Gastroesophageal sphincter (tissue), 4 donors: ENCODE results near the gene SUN1. TPM values are rescaled to one million over a fixed set of nuclear protein-coding genes. Genes with fewer than 3 reads are reported as not detected.

Experiments
- ATAC-seq: fragments of 150-250 bp; one replicate; pipeline ENCODE4 v1.9.1; 2016; ENCODE audit warnings: mild to moderate bottlenecking, moderate library complexity
- H3K27ac ChIP-seq, 4 donors: fragments of 200-600 bp; sonication (generic) in 3 of 4; 1 replicate in 3 of 4; 2 replicates in 1 of 4; pipeline ENCODE4 v1.5.1; 2016 to 2019
- H3K27me3 ChIP-seq: fragments of 200-600 bp; sonication (generic); one replicate; pipeline ENCODE4 v1.5.1; 2019
- H3K36me3 ChIP-seq, 2 donors: fragments of 200-600 bp; sonication (generic); one replicate each; pipeline ENCODE4 v1.5.1; 2019; ENCODE audit warnings: control low read depth in 1 of 2
- H3K4me1 ChIP-seq, 3 donors: fragments of 200-600 bp; sonication (generic); 1 replicate in 2 of 3; 2 replicates in 1 of 3; pipeline ENCODE4 v1.5.1; 2016 to 2019; ENCODE audit warnings: control low read depth in 2 of 3
- H3K4me3 ChIP-seq, 2 donors: fragments of 200-600 bp; sonication (generic); one replicate each; pipeline ENCODE4 v1.5.1; 2019; ENCODE audit warnings: mild to moderate bottlenecking in 1 of 2, moderate library complexity in 1 of 2
- H3K9me3 ChIP-seq, 3 donors: fragments of 200-600 bp; sonication (generic); one replicate each; pipeline ENCODE4 v1.5.1; 2017 to 2019; ENCODE audit warnings: control low read depth in 2 of 3
- EP300 ChIP-seq: sonication (generic); formaldehyde crosslinking; IDR thresholded peaks from one replicate; pipeline ENCODE4 v1.6.1; 2017; ENCODE audit warnings: antibody characterized with exemption, mild to moderate bottlenecking
- POLR2A ChIP-seq, 2 donors: fragments of 450-650 bp; IDR thresholded peaks; one replicate each; pipeline ENCODE4 v1.6.1; 2017; ENCODE audit warnings: antibody characterized with exemption in 2 of 2, mild to moderate bottlenecking in 2 of 2, moderate library complexity in 1 of 2
- POLR2AphosphoS5 ChIP-seq: sonication (generic); formaldehyde crosslinking; IDR thresholded peaks from one replicate; pipeline ENCODE4 v1.6.1; 2017; ENCODE audit warnings: antibody characterized with exemption
- WGBS, 2 donors: methylation state at CpG; one replicate each; pipeline ENCODE4 v1.1.5; 2018; ENCODE audit warnings: low coverage in 1 of 2; 5-methylcytosine and 5-hydroxymethylcytosine counted together
- total RNA-seq, 4 donors: library from RNA; depleted of rRNA; stranded (reverse); fragments of >200 nt; gene quantifications; one replicate each; pipeline ENCODE4 v1.1.0, GENCODE V29; 2016
- TF ChIP-seq, protein P1 (sequence below), 4 experiments: fragments of 200-600 bp in 2 of 4; fragments of 450-650 bp in 2 of 4; sonication (generic) in 1 of 4; IDR thresholded peaks; one replicate each; pipeline ENCODE4 v1.5.1; 2017 to 2019; ENCODE audit warnings: antibody characterized with exemption in 4 of 4, mild to moderate bottlenecking in 2 of 4, moderate library complexity in 2 of 4

Gene SUN1
- total RNA-seq, 4 donors from 2014 or later: 151 to 261 (median 231) TPM

DNA sequence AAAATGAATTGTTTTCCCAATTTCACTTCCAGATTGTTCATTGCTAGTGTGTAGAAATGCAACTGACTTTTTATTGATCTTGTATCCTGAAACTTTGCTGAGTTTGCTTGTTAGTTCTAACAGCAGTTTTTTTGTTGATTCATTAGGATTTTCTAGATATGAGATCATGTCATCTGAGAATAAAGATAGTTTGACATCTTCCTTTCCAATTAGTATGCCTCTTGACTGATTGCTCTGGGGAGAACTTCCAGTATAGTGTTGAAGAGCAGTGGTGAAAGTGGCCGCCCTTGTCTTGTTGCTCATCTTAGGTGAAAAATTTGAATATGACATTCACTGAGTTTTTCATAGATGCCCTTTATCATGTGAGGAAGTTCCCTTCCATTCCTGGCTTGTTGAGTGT, 11.9 kb upstream of the SUN1 start:
- no peaks in the 10 kb centered on the region for H3K27me3 ChIP-seq
- no peak for ATAC-seq
- H3K9me3 ChIP-seq: no peaks in the 10 kb centered on the region
- no peak overlapping the region for H3K4me3 ChIP-seq
- H3K36me3 ChIP-seq: no peaks in the 10 kb centered on the region
- H3K27ac ChIP-seq: peak overlapping the region in 3 of 4 donors; percentile 12 to 92 (median 90)
- TF ChIP-seq POLR2AphosphoS5: no peak
- TF ChIP-seq POLR2A (IDR thresholded peaks at IDR 0.05): no peak
- TF ChIP-seq, protein P1, sequence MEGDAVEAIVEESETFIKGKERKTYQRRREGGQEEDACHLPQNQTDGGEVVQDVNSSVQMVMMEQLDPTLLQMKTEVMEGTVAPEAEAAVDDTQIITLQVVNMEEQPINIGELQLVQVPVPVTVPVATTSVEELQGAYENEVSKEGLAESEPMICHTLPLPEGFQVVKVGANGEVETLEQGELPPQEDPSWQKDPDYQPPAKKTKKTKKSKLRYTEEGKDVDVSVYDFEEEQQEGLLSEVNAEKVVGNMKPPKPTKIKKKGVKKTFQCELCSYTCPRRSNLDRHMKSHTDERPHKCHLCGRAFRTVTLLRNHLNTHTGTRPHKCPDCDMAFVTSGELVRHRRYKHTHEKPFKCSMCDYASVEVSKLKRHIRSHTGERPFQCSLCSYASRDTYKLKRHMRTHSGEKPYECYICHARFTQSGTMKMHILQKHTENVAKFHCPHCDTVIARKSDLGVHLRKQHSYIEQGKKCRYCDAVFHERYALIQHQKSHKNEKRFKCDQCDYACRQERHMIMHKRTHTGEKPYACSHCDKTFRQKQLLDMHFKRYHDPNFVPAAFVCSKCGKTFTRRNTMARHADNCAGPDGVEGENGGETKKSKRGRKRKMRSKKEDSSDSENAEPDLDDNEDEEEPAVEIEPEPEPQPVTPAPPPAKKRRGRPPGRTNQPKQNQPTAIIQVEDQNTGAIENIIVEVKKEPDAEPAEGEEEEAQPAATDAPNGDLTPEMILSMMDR (IDR thresholded peaks at IDR 0.05): no peak
- no peak for TF ChIP-seq EP300
- peaks cover 0 to 91% (median 45%) of the 10 kb centered on the region in 3 donors for H3K4me1 ChIP-seq
- WGBS, 2 donors: 86 to 100% methylated on average over 1 of the region's 1 CpG

DNA sequence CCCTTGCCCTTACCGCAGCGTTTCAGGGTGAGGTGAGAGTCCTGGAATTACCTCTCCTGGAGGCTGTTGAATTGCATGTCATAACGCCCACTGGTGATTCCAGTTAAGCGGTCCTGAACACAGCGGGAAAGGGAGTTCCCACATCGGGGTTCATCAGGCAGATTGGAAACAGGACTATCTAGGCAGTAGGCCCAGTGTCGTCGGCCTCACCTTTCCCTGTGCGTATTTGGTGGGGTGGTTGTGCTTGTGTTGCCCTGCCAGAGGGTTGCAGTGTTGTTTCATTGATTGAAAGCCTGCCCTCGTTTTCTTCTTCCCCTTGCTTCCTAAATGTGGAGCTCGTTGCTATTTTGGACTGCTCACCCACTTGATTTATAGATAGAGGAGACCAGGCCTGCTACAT, 10.6 kb upstream of the SUN1 start:
- Histone ChIP-seq H3K4me1 (peaks cover 0 to 96% (median 48%) of the 10 kb centered on the region in 3 donors), H3K27ac (peak overlapping the region; percentile 62 to 92 (median 86))
- ATAC-seq: peak; percentile 5

DNA sequence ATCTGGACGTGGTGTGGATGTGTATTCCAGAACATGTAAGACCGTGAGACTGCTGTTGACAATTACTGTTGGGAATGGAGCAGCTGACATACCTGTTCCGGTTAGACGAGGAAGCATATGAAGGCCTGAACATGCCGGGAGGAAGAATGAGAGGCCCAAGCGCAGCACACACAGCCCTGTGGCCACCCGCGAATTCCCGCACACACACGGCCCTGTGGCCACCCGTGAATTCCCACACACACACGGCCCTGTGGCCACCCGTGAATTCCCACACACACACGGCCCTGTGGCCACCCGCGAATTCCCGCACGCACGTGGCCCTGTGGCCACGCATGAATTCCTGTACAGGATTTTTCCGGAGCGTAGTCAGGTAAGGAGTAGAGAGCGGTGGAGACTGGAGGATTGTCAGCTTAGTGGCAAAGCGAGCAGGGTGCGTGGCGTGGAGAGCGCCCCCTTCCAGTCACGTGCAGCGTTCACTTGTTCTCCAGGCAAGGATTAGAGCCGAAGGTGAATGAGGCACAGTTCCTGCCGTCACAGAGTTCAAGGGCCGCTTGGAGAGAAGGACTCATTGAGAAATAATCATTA, 9.5 kb upstream of the SUN1 start:
- no peaks in the 10 kb centered on the region for H3K9me3 ChIP-seq
- WGBS, 2 donors: 40 to 76% methylated on average over 3 to 6 of the region's 32 CpGs
- H3K27ac ChIP-seq: peak overlapping the region; percentile 62 to 92 (median 86)
- H3K4me1 ChIP-seq: peaks cover 0 to 100% (median 48%) of the 10 kb centered on the region in 3 donors
- TF ChIP-seq, protein P1 (IDR thresholded peaks at IDR 0.05): peak in 1 of 4 experiments; percentile 3
- TF ChIP-seq EP300: no peak
- no peak for TF ChIP-seq POLR2AphosphoS5
- no peaks in the 10 kb centered on the region for H3K36me3 ChIP-seq
- H3K4me3 ChIP-seq: no peak overlapping the region
- H3K27me3 ChIP-seq: no peaks in the 10 kb centered on the region
- ATAC-seq: no peak

More for the DNA sequence above, 10.6 kb upstream of the SUN1 start:
- TF ChIP-seq POLR2A (IDR thresholded peaks at IDR 0.05): no peak
- TF ChIP-seq POLR2AphosphoS5: peak; percentile 75
- TF ChIP-seq, protein P1 (IDR thresholded peaks at IDR 0.05): peak in 1 of 4 experiments; percentile 48
- Histone ChIP-seq H3K36me3 (no peaks in the 10 kb centered on the region), H3K27me3 (no peaks in the 10 kb centered on the region), H3K4me3 (no peak overlapping the region), H3K9me3 (no peaks in the 10 kb centered on the region)
- 24 to 50% methylated on average over 6 to 11 of the region's 11 CpGs for WGBS, 2 donors

DNA sequence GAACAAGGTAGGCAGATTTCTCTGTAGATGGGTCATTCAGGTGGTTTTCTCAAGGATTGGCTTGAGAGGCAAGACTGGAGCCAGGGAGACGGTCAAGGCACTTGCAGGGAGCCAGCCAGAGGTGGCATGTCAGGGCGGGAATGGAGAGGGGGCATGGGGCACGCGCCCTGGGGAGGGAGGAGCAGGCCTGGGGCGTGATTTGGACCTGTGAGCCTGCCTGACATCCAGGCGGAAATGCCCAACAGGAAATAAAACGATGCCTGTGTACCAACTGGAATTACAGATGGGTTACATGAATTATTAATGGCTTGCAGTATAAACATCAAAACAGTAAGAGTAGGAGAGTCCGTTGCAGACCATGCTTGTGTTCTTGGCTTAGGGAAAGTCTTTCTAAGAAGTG, 8.6 kb upstream of the SUN1 start:
- peaks cover 0 to 100% (median 45%) of the 10 kb centered on the region in 3 donors for H3K4me1 ChIP-seq

More for the DNA sequence above, 8.6 kb upstream of the SUN1 start:
- Histone ChIP-seq H3K27me3 (no peaks in the 10 kb centered on the region), H3K9me3 (no peaks in the 10 kb centered on the region), H3K27ac (peak overlapping the region; percentile 10 to 92 (median 86)), H3K36me3 (no peaks in the 10 kb centered on the region), H3K4me3 (no peak overlapping the region)
- no peak for ATAC-seq
- 45 to 67% methylated on average over 7 of the region's 8 CpGs for WGBS, 2 donors
- no peak for TF ChIP-seq POLR2AphosphoS5
- no peak for TF ChIP-seq POLR2A (IDR thresholded peaks at IDR 0.05)
- TF ChIP-seq, protein P1 (IDR thresholded peaks at IDR 0.05): no peak
- no peak for TF ChIP-seq EP300
